NCI-H2081 treated with DMSO at 0.1 percent for 48 hours (cell line): ENCODE results near the gene NSUN3.
"Not testable (repeated sequence)": the region's sequence is repeated elsewhere in the genome, so short reads cannot be mapped to it uniquely, and the experiment has no call there.

Experiments used
- DNase-seq: peaks from one replicate; lab custom pipeline; 2025; lab: John Stamatoyannopoulos, UW

Gene NSUN3

DNA sequence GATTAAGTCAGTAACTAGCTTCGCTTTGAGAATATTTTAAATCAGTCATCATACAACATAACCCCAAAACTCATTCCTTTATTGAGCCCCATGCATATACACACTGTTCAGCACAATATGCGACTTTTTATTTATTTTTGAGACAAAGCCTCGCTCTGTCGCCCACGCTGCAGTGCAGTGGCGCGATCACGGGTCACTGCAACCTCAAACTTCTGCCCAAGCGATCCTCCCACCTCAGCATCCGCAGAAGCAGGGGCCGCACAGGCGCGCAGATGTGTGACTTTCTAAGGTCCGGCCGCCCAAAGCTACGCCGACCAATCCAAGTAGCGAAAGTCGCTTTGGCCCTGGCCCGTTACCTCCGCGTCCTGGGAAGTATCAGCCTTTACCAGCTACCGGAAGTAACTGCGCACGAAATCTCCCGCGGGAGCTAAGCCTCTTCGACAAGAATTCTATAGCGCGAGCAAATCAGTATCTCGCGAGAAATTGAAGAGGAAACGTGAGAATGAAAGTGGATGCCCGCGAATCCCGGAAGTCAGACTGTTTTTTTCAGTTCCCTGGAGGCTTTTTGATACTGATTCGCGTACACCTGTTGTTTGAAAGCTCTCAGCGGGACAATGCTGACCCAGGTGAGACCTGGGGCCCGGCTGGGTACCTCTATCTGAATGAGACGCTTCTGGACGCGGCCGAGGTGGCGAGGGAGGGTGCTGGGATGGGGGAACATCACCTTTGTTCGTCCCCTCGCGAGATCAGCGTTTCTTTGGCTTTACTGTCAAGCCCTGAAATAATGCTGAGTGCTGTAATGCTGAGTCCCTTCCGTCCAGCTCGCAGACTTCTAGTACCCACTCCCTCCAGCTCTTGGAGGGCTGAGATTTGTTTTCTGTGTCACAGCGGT, at the start of gene NSUN3, which contains the start of gene DHFR2:
TSS of gene NSUN3 (plus strand) at position 549 of the 892 bp plus-strand sequence. CDS start at position 615, 66 bp downstream.
TSS of gene DHFR2 (minus strand) at position 404 of the 892 bp plus-strand sequence. CDS start 1,405 bp downstream, outside the sequence.
- DNase-seq: peak; percentile 97

DNA sequence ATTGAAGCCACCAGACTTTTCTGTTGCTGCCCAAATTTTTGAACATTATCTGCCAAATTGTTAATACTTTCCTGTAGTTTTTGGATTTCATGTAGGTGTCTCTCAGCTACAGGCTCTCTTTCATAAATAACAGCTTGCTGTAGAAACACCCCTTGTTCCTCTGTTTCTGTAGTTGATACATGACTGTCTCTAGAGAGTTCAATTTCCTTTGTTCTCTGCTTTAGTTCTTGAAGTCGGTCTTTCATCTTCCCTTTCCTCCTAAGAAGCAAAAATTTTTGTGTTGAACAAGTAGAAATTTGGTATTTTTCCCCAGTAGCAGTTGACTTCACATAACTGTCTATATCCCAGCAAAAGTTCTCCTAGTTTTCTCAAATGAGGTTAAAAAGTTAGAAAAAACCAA, 47.8 kb upstream of the NSUN3 start:
- DNase-seq: no peak

GRCh38 chr3:94019659-94020058, 43.2 kb upstream of the NSUN3 start:
- no peak for DNase-seq

- DNase-seq: no peak
These were observed 42.6 kb upstream of the NSUN3 start for GRCh38 chr3:94020293-94020692.

GRCh38 chr3:94024385-94024784, 38.5 kb upstream of the NSUN3 start:
- no peak for DNase-seq

GRCh38 chr3:94026623-94027022, 36.2 kb upstream of the NSUN3 start:
- DNase-seq: no peak

- peak; percentile 86 for DNase-seq
These were observed 34.6 kb upstream of the NSUN3 start, which contains the start of gene STX19 for GRCh38 chr3:94028093-94028837. STX19 (minus strand) TSS chr3:94028597; CDS start chr3:94015269, 13,328 bp downstream.

- DNase-seq: no peak
These were observed 25.9 kb upstream of the NSUN3 start for GRCh38 chr3:94036909-94037507.

GRCh38 chr3:94043285-94043684, 19.6 kb upstream of the NSUN3 start:
- no peak for DNase-seq

GRCh38 chr3:94044100-94044936, 18.5 kb upstream of the NSUN3 start:
- DNase-seq: not testable (repeated sequence)

DNA sequence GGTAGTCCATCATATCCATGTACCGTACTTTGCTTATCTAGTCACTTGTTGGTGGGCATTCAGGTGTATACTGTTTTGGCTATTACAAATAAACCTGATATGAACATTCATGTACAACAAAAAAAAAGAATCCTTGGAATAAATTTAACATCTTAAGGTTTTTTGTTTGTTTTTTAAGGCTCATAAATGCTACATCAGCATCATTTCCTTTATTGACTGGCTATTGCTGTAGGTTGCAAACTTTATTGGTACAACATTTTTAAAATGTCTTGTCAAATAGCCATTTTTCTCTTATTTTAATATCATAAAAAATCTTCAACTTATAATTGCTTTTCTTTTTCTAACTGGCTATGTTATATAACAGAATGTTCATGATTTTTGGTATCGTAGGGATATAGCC, 16.3 kb upstream of the NSUN3 start:
- no peak for DNase-seq

GRCh38 chr3:94049267-94049666, 13.6 kb upstream of the NSUN3 start:
- no peak for DNase-seq

DNA sequence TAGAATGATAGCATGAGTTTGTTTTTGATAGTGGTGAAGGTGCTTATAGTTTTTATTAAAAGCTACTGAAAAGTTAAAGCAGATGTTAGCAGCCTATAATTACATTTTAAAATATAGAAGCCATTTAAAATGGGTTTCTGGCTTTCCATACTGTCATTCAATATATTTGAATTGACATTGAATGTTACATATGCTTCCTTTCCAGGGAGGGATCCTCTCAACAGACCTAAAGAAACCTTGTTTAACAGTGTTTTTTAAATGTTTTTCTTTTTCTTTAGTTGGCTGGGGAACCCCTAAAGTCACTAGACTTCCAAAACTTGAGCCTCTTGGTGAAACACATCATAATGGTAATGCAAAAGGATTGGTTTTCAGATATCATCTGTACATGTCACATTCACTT, 12.3 kb upstream of the NSUN3 start:
- no peak for DNase-seq

DNA sequence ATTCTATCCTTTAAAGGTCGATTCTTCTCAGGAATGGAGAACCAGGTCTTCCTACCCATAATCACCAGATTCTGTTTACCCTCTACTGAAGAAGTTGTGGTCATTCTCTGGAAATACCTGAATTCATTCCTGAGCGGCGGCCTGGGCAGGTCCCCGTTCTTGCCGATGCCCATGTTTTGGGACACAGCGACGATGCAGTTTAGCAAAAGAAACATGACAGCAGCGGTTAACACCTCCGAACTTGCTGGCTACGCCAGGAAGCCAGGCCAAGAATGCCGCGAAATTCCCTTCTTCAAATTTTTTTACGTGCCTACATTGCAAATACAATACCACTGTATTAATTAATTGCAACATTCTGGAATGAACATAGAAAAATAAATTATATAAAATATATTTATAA, 1.6 kb upstream of the NSUN3 start:
- DNase-seq: no peak

DNA sequence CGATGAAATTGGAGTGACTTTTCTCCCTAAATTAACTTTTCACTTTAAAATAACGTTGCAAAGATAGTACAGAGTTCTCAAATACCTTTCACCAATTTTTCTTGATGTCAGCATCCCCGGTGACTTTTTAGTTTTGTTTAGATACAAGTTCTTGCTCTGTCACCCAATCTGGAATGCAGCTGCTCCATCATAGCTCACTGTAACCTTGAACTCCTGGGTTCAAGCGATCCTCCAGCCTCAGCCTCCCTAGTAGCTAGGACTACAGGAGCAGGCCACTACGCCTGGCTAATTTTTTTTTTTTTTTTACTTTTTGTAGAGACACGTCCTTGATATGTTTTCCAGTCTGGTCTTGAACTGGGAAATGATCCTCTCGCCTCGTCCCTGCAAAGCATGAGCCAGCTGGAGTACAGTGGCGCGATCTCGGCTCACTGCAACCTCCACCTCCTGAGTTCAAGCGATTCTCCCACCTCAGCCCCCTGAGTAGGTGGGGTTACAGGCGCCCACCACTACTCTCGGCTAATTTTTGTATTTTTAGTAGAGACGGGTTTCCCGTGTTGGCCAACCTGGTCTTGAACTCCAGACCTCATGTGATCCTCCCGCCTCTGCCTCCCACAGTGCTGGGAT, 747 bp downstream of the NSUN3 start:
- no peak for DNase-seq

- no peak for DNase-seq
These were observed 1.5 kb downstream of the NSUN3 start for GRCh38 chr3:94064243-94064860.

GRCh38 chr3:94065122-94065521, 2.3 kb downstream of the NSUN3 start:
- DNase-seq: no peak

DNA sequence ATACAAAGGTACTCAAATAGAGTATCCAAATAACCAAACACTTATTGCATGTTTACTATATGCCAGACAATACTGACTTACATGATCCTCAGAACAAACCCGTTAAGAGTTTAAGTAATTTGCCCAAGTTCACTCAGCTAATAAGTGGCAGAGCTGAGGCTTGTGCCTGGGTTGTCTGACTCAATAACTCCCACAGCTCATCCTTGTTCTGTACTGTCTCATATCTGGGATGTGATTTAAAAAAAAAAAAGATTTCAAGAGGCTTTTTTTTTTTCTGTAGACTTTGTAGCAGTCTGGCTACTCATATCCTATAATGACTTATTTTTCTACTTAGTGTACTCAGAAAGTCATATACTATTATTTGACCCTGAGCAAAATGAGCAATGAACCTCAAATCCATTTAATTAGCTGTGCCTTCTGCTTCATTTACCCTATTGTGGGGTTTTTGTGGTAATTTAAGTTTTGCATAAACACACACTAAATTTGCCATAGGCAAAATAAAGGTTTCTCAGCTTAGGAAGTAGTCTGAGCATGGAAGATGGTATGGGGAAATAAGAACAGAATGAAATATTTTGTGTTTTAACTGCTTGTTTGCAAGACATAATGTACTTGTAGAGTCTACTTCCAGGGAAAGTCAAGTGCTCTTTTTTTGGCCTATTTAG, 3.1 kb downstream of the NSUN3 start:
- no peak for DNase-seq

GRCh38 chr3:94066506-94067500, 3.9 kb downstream of the NSUN3 start:
- DNase-seq: no peak
